ENCODE measurements around the gene ZNF324B.

ZNF324B gene

GRCh38 chr19:58406818-58407657 lies 44.4 kb upstream of the ZNF324B start:
- TF ChIP-seq EZH2phosphoT487 (conservative IDR thresholded peaks at IDR 0.05; ENCODE audit: low read length) (no peak), CTCF (IDR thresholded peaks at IDR 0.05; ENCODE audit: insufficient read depth, low read length, poor library complexity, severe bottlenecking) (no peak)
- Histone ChIP-seq H3K27me3 (ENCODE audit: low read length) (no peaks in the 10 kb centered on the region), H3K9me3 (ENCODE audit: insufficient read depth, low read length) (no peaks in the 10 kb centered on the region), H3F3A (ENCODE audit: insufficient read depth) (peaks cover 5% of the 10 kb centered on the region; the same call in 1 of the 2 replicates), H2AFZ (ENCODE audit: low read depth, low read length, severe bottlenecking) (no peak overlapping the region), H3K4me3 (ENCODE audit: insufficient read depth, low read length, poor library complexity, severe bottlenecking) (no peak overlapping the region), H3K27ac (ENCODE audit: low read depth, low read length) (no peak overlapping the region), H3K9me2 (replicated peaks; ENCODE audit: insufficient read depth, low read length) (no peaks in the 10 kb centered on the region), H3K4me2 (ENCODE audit: low read depth, low read length, poor library complexity, severe bottlenecking) (peak overlapping the region; percentile 73), H3K9ac (ENCODE audit: low read length) (peak overlapping the region; percentile 72), H3K79me2 (ENCODE audit: insufficient read depth, low read length) (no peaks in the 10 kb centered on the region), H4K20me1 (ENCODE audit: low read depth, low read length) (no peaks in the 10 kb centered on the region), H3K36me3 (ENCODE audit: low read length) (no peaks in the 10 kb centered on the region)

DNA sequence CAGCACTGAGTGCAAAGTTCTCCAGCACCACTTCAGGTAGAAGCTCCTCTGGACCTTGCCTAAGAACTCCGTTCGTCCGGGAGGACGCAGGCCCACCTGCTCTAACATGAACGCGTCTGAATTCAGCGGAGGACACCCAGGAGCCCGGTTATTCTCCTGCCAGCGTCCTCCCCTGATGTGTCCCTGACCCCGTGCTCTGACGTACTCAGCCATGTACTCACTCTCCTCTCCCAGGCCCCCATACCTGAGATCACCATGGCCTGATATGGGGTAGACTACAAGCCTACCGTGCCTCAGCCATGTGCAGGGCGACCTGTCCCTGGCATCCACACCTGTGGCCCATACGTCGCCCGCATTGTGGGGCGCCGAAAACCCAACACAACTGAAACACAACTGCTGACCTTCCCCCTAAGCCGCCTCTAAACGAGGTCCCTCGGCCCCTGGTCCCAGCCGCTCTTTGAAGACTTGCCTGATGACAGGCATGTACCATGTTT lies 43.7 kb upstream of the ZNF324B start:
- H3K27ac ChIP-seq (ENCODE audit: low read depth, low read length) = peak overlapping the region; percentile 51
- H3K9me3 ChIP-seq (ENCODE audit: insufficient read depth, low read length) = no peaks in the 10 kb centered on the region
- H4K20me1 ChIP-seq (ENCODE audit: low read depth, low read length) = no peaks in the 10 kb centered on the region
- H2AFZ ChIP-seq (ENCODE audit: low read depth, low read length, severe bottlenecking) = peak overlapping the region; percentile 39
- peak overlapping the region; percentile 67 for H3K4me3 ChIP-seq (ENCODE audit: insufficient read depth, low read length, poor library complexity, severe bottlenecking)
- peak overlapping the region; percentile 73 for H3K4me2 ChIP-seq (ENCODE audit: low read depth, low read length, poor library complexity, severe bottlenecking)
- H3K36me3 ChIP-seq (ENCODE audit: low read length) = no peaks in the 10 kb centered on the region
- TF ChIP-seq CTCF (IDR thresholded peaks at IDR 0.05; ENCODE audit: insufficient read depth, low read length, poor library complexity, severe bottlenecking) (no peak), EZH2phosphoT487 (conservative IDR thresholded peaks at IDR 0.05; ENCODE audit: low read length) (no peak)
- H3K79me2 ChIP-seq (ENCODE audit: insufficient read depth, low read length) = no peaks in the 10 kb centered on the region
- peak overlapping the region; percentile 72 for H3K9ac ChIP-seq (ENCODE audit: low read length)
- H3K27me3 ChIP-seq (ENCODE audit: low read length) = no peaks in the 10 kb centered on the region
- peaks cover 8% of the 10 kb centered on the region; the same call in 1 of the 2 replicates for H3F3A ChIP-seq (ENCODE audit: insufficient read depth)
- no peaks in the 10 kb centered on the region for H3K9me2 ChIP-seq (replicated peaks; ENCODE audit: insufficient read depth, low read length)

GRCh38 chr19:58408152-58409009 lies 43.0 kb upstream of the ZNF324B start, which contains the start of gene ZNF584:
Gene ZNF584, plus strand, starts transcription at chr19:58408649. Its CDS starts 499 bp downstream, at chr19:58409148.
- H3K27ac ChIP-seq (ENCODE audit: low read depth, low read length) = peak within 1 kb of the TSS; percentile 51
- peak within 1 kb of the TSS; percentile 73 for H3K4me2 ChIP-seq (ENCODE audit: low read depth, low read length, poor library complexity, severe bottlenecking)
- H2AFZ ChIP-seq (ENCODE audit: low read depth, low read length, severe bottlenecking) = peak within 1 kb of the TSS; percentile 85
- H3F3A ChIP-seq (ENCODE audit: insufficient read depth) = peaks cover 8% of the 10 kb centered on the region; the same call in 1 of the 2 replicates
- H3K79me2 ChIP-seq (ENCODE audit: insufficient read depth, low read length) = no peaks in the 10 kb centered on the region
- peak within 1 kb of the TSS; percentile 67 for H3K4me3 ChIP-seq (ENCODE audit: insufficient read depth, low read length, poor library complexity, severe bottlenecking)
- no peaks in the 10 kb centered on the region for H3K9me3 ChIP-seq (ENCODE audit: insufficient read depth, low read length)
- no peaks in the 10 kb centered on the region for H3K9me2 ChIP-seq (replicated peaks; ENCODE audit: insufficient read depth, low read length)
- no peaks in the 10 kb centered on the region for H4K20me1 ChIP-seq (ENCODE audit: low read depth, low read length)
- H3K36me3 ChIP-seq (ENCODE audit: low read length) = no peaks in the 10 kb centered on the region
- H3K27me3 ChIP-seq (ENCODE audit: low read length) = no peaks in the 10 kb centered on the region
- H3K9ac ChIP-seq (ENCODE audit: low read length) = peak within 1 kb of the TSS; percentile 72
- TF ChIP-seq EZH2phosphoT487 (conservative IDR thresholded peaks at IDR 0.05; ENCODE audit: low read length) = no peak
- no peak for TF ChIP-seq CTCF (IDR thresholded peaks at IDR 0.05; ENCODE audit: insufficient read depth, low read length, poor library complexity, severe bottlenecking)

All from SU-DHL-6 (cell line).